Body of pancreas (tissue), 4 donors: Measurements from ENCODE around the gene ARHGEF19. TPM values are rescaled to one million over a fixed set of nuclear protein-coding genes. Genes with fewer than 3 reads are reported as not detected.

Source experiments
- ATAC-seq: fragments of 150-250 bp; one replicate; pipeline ENCODE4 v1.9.1; 2016
- DNase-seq, 4 donors: peaks; one replicate each; pipeline ENCODE4 v3.0.0-alpha.2; 2019
- H3K27ac ChIP-seq, 4 donors: fragments of 200-600 bp; sonication (generic); 1 replicate in 3 of 4; 2 replicates in 1 of 4; pipeline versions ENCODE4 v1.5.1 to v1.6.1; 2016 to 2019; ENCODE audit warnings: mild to moderate bottlenecking in 1 of 4, mixed read lengths in 1 of 4, moderate library complexity in 1 of 4
- H3K27me3 ChIP-seq, 2 donors: fragments of 200-600 bp; sonication (generic); one replicate each; pipeline ENCODE4 v1.6.0; 2016; ENCODE audit warnings: mild to moderate bottlenecking in 1 of 2
- H3K36me3 ChIP-seq, 2 donors: fragments of 200-600 bp; sonication (generic); replicated peaks in 1 of 2; 2 replicates each; pipeline ENCODE4 v1.5.1; 2016; ENCODE audit warnings: low read depth in 2 of 2; ENCODE audit not compliant: insufficient read depth in 1 of 2
- H3K4me1 ChIP-seq: fragments of 200-600 bp; sonication (generic); one replicate; pipeline ENCODE4 v1.6.0; 2016
- H3K4me3 ChIP-seq, 2 donors: fragments of 200-600 bp; sonication (generic); 1 replicate in 1 of 2; 2 replicates in 1 of 2; pipeline ENCODE4 v1.5.1; 2016 to 2019
- H3K9me3 ChIP-seq, 3 donors: fragments of 200-600 bp; sonication (generic); 1 replicate in 2 of 3; 2 replicates in 1 of 3; pipeline ENCODE4 v1.5.1; 2016
- CTCF ChIP-seq, 7 experiments: fragments of 450-650 bp in 4 of 7; fragments of 200-600 bp in 3 of 7; sonication (generic) in 3 of 7; IDR thresholded peaks; one replicate each; pipeline ENCODE4 v1.5.1; 2016 to 2019; ENCODE audit warnings: antibody characterized with exemption in 7 of 7
- POLR2A ChIP-seq, 3 donors: fragments of 450-650 bp; IDR thresholded peaks; one replicate each; pipeline ENCODE4 v1.6.1; 2016; ENCODE audit warnings: antibody characterized with exemption in 3 of 3, mild to moderate bottlenecking in 2 of 3
- WGBS, 2 donors: methylation state at CpG; one replicate each; pipeline ENCODE4 v1.1.5; 2017; 5-methylcytosine and 5-hydroxymethylcytosine counted together
- intact Hi-C: fragments of 100-400 bp; cut with DNase I; formaldehyde crosslinking; loops from one replicate; pipeline ENCODE4 v1.15.1; 2023
- total RNA-seq, 2 donors: library from RNA; depleted of rRNA; stranded (reverse); fragments of >200 nt; gene quantifications; one replicate each; pipeline ENCODE4 v1.1.0, GENCODE V29; 2016

ARHGEF19 gene
- total RNA-seq, 2 donors from 2014 or later, result 15.3 to 31.3 TPM

GRCh38 chr1:16173447-16174260, 38.8 kb downstream of the ARHGEF19 start:
- H3K9me3 ChIP-seq, result no peaks in the 10 kb centered on the region
- 55 to 83% methylated on average over 5 to 12 of the region's 12 CpGs for WGBS, 2 donors
- no peaks in the 10 kb centered on the region for H3K36me3 ChIP-seq
- H3K4me3 ChIP-seq, result no peak overlapping the region
- DNase-seq (peak; percentile 54 to 80 (median 68)), ATAC-seq (peak; percentile 60)
- intact Hi-C loops, result no loop called here
- H3K27ac ChIP-seq, result peak overlapping the region; percentile 18 to 88 (median 86)
- H3K4me1 ChIP-seq, result peaks cover 62% of the 10 kb centered on the region
- TF ChIP-seq CTCF (IDR thresholded peaks at IDR 0.05), result no peak
- TF ChIP-seq POLR2A (IDR thresholded peaks at IDR 0.05), result peak in 2 of 3 donors; percentile 45 to 48
- no peaks in the 10 kb centered on the region for H3K27me3 ChIP-seq

GRCh38 chr1:16172964-16173446, 39.4 kb downstream of the ARHGEF19 start:
- Histone ChIP-seq H3K36me3 (no peaks in the 10 kb centered on the region), H3K4me3 (no peak overlapping the region), H3K27ac (peak overlapping the region; percentile 18 to 88 (median 69)), H3K9me3 (no peaks in the 10 kb centered on the region), H3K4me1 (peaks cover 59% of the 10 kb centered on the region), H3K27me3 (no peaks in the 10 kb centered on the region)
- TF ChIP-seq POLR2A (IDR thresholded peaks at IDR 0.05) (no peak), CTCF (IDR thresholded peaks at IDR 0.05) (no peak)
- DNase-seq, result peak in 1 of 4 donors; percentile 51
- ATAC-seq, result no peak
- intact Hi-C loops, result no loop called here
- 70 to 71% methylated on average over 14 of the region's 14 CpGs for WGBS, 2 donors

- Histone ChIP-seq H3K4me3 (no peak overlapping the region), H3K9me3 (no peaks in the 10 kb centered on the region), H3K27me3 (no peaks in the 10 kb centered on the region), H3K4me1 (peaks cover 57% of the 10 kb centered on the region), H3K27ac (no peak overlapping the region), H3K36me3 (no peaks in the 10 kb centered on the region)
- WGBS, 2 donors, result 89 to 90% methylated on average over 14 of the region's 15 CpGs
- intact Hi-C loops, result no loop called here
- TF ChIP-seq CTCF (IDR thresholded peaks at IDR 0.05), result no peak
- no peak for TF ChIP-seq POLR2A (IDR thresholded peaks at IDR 0.05)
- ATAC-seq (no peak), DNase-seq (no peak)
These were observed 40.1 kb downstream of the ARHGEF19 start for GRCh38 chr1:16172218-16172830.

- Histone ChIP-seq H3K4me3 (no peak overlapping the region), H3K9me3 (no peaks in the 10 kb centered on the region), H3K4me1 (peaks cover 49% of the 10 kb centered on the region), H3K27ac (no peak overlapping the region), H3K27me3 (no peaks in the 10 kb centered on the region), H3K36me3 (no peaks in the 10 kb centered on the region)
- ATAC-seq (no peak), DNase-seq (no peak)
- no peak for TF ChIP-seq POLR2A (IDR thresholded peaks at IDR 0.05)
- no peak for TF ChIP-seq CTCF (IDR thresholded peaks at IDR 0.05)
- WGBS, 2 donors, result 73 to 85% methylated on average over 4 to 15 of the region's 19 CpGs
- intact Hi-C loops, result no loop called here
These were observed 40.9 kb downstream of the ARHGEF19 start for GRCh38 chr1:16171314-16172151.
